Brain microvascular endothelial cell (primary cell): ENCODE results near the gene PDE3B.
A peak's percentile ranks its signal among the peaks of the same experiment; 100 is the strongest.

ENCODE experiments used
- DNase-seq: peaks from one replicate; pipeline ENCODE4 v3.0.0-alpha.2; 2020
- H3K27ac ChIP-seq: fragments of 250-450 bp; sonication (Bioruptor Pico); 2 replicates; pipeline ENCODE4 v1.5.1; 2020; ENCODE audit warnings: mild to moderate bottlenecking, moderate library complexity
- H3K27me3 ChIP-seq: fragments of 250-450 bp; sonication (Bioruptor Pico); replicated peaks from 2 replicates; pipeline ENCODE4 v1.5.1; 2020; ENCODE audit warnings: mild to moderate bottlenecking
- H3K36me3 ChIP-seq: fragments of 250-450 bp; sonication (Bioruptor Pico); replicated peaks from 2 replicates; pipeline ENCODE4 v1.5.1; 2020; ENCODE audit warnings: mild to moderate bottlenecking
- H3K4me3 ChIP-seq: 2 replicates; pipeline ENCODE4 v1.5.1; 2011; ENCODE audit warnings: low read depth, mild to moderate bottlenecking, control low read depth, low read length, moderate library complexity
- in situ Hi-C: cut with HindIII; loops from 2 replicates; pipeline ENCODE4 v1.10.0; 2017; ENCODE audit warnings: low sequenced_read_pairs, low pct_ligation_motif_present
- TF ChIP-seq, protein P1 (sequence below): IDR thresholded peaks from 2 replicates; pipeline ENCODE4 v1.5.1; 2011; ENCODE audit warnings: low read depth, mild to moderate bottlenecking, moderate library complexity, low read length, control low read depth, inconsistent platforms; ENCODE audit errors: missing control alignments

PDE3B gene

GRCh38 chr11:14894657-14895598 lies 251.3 kb downstream of the PDE3B start:
- no peak for DNase-seq

GRCh38 chr11:14898355-14898754 lies 254.8 kb downstream of the PDE3B start:
- H3K27ac ChIP-seq = no peak overlapping the region
- no peaks in the 10 kb centered on the region for H3K27me3 ChIP-seq
- no peak overlapping the region for H3K4me3 ChIP-seq
- no peak for DNase-seq
- TF ChIP-seq, protein P1, sequence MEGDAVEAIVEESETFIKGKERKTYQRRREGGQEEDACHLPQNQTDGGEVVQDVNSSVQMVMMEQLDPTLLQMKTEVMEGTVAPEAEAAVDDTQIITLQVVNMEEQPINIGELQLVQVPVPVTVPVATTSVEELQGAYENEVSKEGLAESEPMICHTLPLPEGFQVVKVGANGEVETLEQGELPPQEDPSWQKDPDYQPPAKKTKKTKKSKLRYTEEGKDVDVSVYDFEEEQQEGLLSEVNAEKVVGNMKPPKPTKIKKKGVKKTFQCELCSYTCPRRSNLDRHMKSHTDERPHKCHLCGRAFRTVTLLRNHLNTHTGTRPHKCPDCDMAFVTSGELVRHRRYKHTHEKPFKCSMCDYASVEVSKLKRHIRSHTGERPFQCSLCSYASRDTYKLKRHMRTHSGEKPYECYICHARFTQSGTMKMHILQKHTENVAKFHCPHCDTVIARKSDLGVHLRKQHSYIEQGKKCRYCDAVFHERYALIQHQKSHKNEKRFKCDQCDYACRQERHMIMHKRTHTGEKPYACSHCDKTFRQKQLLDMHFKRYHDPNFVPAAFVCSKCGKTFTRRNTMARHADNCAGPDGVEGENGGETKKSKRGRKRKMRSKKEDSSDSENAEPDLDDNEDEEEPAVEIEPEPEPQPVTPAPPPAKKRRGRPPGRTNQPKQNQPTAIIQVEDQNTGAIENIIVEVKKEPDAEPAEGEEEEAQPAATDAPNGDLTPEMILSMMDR = no peak
- in situ Hi-C loops = no loop called here
- no peaks in the 10 kb centered on the region for H3K36me3 ChIP-seq

More at GRCh38 chr11:14894657-14895598, 251.3 kb downstream of the PDE3B start:
- TF ChIP-seq, protein P1 = no peak
- Histone ChIP-seq H3K27me3 (no peaks in the 10 kb centered on the region), H3K36me3 (no peaks in the 10 kb centered on the region), H3K4me3 (no peak overlapping the region), H3K27ac (no peak overlapping the region)
- in situ Hi-C loops = no loop called here

GRCh38 chr11:14898906-14899305 lies 255.3 kb downstream of the PDE3B start:
- DNase-seq = no peak
- TF ChIP-seq, protein P1 = no peak
- in situ Hi-C loops = no loop called here
- Histone ChIP-seq H3K27ac (no peak overlapping the region), H3K36me3 (no peaks in the 10 kb centered on the region), H3K27me3 (no peaks in the 10 kb centered on the region), H3K4me3 (no peak overlapping the region)

GRCh38 chr11:14902650-14903350 lies 259.2 kb downstream of the PDE3B start:
- TF ChIP-seq, protein P1 = no peak
- Histone ChIP-seq H3K36me3 (no peaks in the 10 kb centered on the region), H3K27ac (no peak overlapping the region), H3K27me3 (no peaks in the 10 kb centered on the region), H3K4me3 (no peak overlapping the region)
- in situ Hi-C loops = no loop called here
- peak; percentile 80 for DNase-seq

DNA sequence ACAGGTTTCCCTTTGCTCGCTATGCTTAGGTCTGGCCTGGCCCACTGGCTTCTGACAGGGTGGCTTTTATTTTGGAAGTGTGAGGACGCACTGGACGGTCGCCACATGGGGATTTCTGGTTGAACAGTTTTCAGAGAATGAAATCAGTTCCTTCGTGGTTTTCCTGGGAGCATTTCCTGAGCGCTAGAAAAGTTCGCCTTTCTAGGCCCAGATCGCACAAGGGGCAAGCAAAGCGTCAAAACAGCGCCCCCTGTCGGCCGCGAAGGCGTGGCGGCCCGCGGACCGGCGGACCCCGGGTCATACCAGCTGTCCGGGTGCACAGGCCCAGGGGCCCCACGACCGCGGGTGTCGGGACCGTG lies 261.1 kb downstream of the PDE3B start:
- in situ Hi-C loops = no loop called here
- H3K4me3 ChIP-seq = peak overlapping the region; percentile 68

More for the DNA sequence above, 261.1 kb downstream of the PDE3B start:
- DNase-seq = peak; percentile 34
- H3K27ac ChIP-seq = no peak overlapping the region
- H3K36me3 ChIP-seq = no peaks in the 10 kb centered on the region
- no peaks in the 10 kb centered on the region for H3K27me3 ChIP-seq
- TF ChIP-seq, protein P1 = peak; percentile 81
